Uterus (tissue), 2 donors: ENCODE results near the gene TWIST2.

Experiments
- POLR2A ChIP-seq, 2 donors: fragments of 450-650 bp; IDR thresholded peaks; one replicate each; pipeline ENCODE4 v1.6.1; 2016; ENCODE audit warnings: antibody characterized with exemption in 2 of 2, mild to moderate bottlenecking in 1 of 2, moderate library complexity in 1 of 2
- TF ChIP-seq, protein P1 (sequence below), 4 experiments: fragments of 200-600 bp in 2 of 4; fragments of 450-650 bp in 2 of 4; sonication (generic) in 2 of 4; IDR thresholded peaks; one replicate each; pipeline ENCODE4 v1.5.1; 2016 to 2019; ENCODE audit warnings: antibody characterized with exemption in 4 of 4, mild to moderate bottlenecking in 2 of 4, moderate library complexity in 1 of 4

DNA sequence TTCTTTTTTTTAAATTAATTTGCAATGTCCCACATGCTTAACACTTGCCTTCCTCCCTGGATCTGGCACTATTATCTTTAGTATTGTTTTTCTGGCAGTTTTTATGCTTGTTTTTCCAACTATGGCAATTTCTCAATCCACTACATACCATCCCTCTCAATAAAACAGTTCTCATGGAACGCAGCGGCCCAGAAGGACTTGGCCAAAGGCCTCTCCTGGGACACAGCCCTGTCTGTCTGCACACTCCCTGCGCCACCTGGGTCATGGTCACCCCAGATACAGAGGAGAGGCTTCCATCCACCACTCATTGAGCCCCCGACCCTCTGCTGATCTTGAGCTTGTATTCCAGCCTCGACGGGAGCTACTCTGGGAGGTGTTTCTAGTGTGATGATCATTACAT lies 91.2 kb downstream of the TWIST2 start:
- TF ChIP-seq, protein P1, sequence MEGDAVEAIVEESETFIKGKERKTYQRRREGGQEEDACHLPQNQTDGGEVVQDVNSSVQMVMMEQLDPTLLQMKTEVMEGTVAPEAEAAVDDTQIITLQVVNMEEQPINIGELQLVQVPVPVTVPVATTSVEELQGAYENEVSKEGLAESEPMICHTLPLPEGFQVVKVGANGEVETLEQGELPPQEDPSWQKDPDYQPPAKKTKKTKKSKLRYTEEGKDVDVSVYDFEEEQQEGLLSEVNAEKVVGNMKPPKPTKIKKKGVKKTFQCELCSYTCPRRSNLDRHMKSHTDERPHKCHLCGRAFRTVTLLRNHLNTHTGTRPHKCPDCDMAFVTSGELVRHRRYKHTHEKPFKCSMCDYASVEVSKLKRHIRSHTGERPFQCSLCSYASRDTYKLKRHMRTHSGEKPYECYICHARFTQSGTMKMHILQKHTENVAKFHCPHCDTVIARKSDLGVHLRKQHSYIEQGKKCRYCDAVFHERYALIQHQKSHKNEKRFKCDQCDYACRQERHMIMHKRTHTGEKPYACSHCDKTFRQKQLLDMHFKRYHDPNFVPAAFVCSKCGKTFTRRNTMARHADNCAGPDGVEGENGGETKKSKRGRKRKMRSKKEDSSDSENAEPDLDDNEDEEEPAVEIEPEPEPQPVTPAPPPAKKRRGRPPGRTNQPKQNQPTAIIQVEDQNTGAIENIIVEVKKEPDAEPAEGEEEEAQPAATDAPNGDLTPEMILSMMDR (IDR thresholded peaks at IDR 0.05) = no peak
- no peak for TF ChIP-seq POLR2A (IDR thresholded peaks at IDR 0.05)
